Activated T-cell treated with anti-CD3 and anti-CD28 coated beads, Interleukin-2, amount 50 U/mL, for 24 hours (primary cell): ENCODE results near the gene TFB1M.
A peak's percentile ranks its signal among the peaks of the same experiment; 100 is the strongest.

Experiments
- DNase-seq: peaks from one replicate; pipeline ENCODE4 v3.0.0-alpha.2; 2020
- H3K27ac Mint-ChIP-seq: 2 replicates; pipeline ENCODE4 v1.8.0; 2020; ENCODE audit warnings: mild to moderate bottlenecking, mixed read lengths
- H3K27me3 Mint-ChIP-seq: 2 replicates; pipeline ENCODE4 v1.8.0; 2020; ENCODE audit warnings: mixed read lengths
- H3K36me3 Mint-ChIP-seq: 2 replicates; pipeline ENCODE4 v1.8.0; 2020; ENCODE audit warnings: low read depth, mixed read lengths
- H3K4me1 Mint-ChIP-seq: 2 replicates; pipeline ENCODE4 v1.8.0; 2020; ENCODE audit warnings: low read depth, mixed read lengths
- H3K4me3 Mint-ChIP-seq: 2 replicates; pipeline ENCODE4 v1.8.0; 2020; ENCODE audit warnings: mild to moderate bottlenecking, moderate library complexity, mixed read lengths
- H3K9me3 Mint-ChIP-seq: 2 replicates; pipeline ENCODE4 v1.8.0; 2020; ENCODE audit warnings: mixed read lengths

The TFB1M gene

GRCh38 chr6:155301867-155302266 is 12.4 kb downstream of the TFB1M start:
- no peak overlapping the region for H3K27ac Mint-ChIP-seq
- peaks cover 21% of the 10 kb centered on the region for H3K4me1 Mint-ChIP-seq
- no peak for DNase-seq
- H3K4me3 Mint-ChIP-seq: no peak overlapping the region
- no peaks in the 10 kb centered on the region for H3K9me3 Mint-ChIP-seq
- H3K27me3 Mint-ChIP-seq: no peaks in the 10 kb centered on the region
- peaks cover 79% of the 10 kb centered on the region for H3K36me3 Mint-ChIP-seq

GRCh38 chr6:155297669-155298068 is 16.6 kb downstream of the TFB1M start:
- Mint-ChIP-seq H3K4me1 (peaks cover 13% of the 10 kb centered on the region), H3K27ac (peak overlapping the region; percentile 0), H3K9me3 (no peaks in the 10 kb centered on the region), H3K27me3 (no peaks in the 10 kb centered on the region), H3K4me3 (no peak overlapping the region), H3K36me3 (peaks cover 85% of the 10 kb centered on the region)
- DNase-seq: no peak

GRCh38 chr6:155292711-155293110 is 21.6 kb downstream of the TFB1M start:
- peaks cover 12% of the 10 kb centered on the region for H3K4me1 Mint-ChIP-seq
- no peaks in the 10 kb centered on the region for H3K9me3 Mint-ChIP-seq
- peaks cover 90% of the 10 kb centered on the region for H3K36me3 Mint-ChIP-seq
- no peak overlapping the region for H3K27ac Mint-ChIP-seq
- H3K4me3 Mint-ChIP-seq: no peak overlapping the region
- no peaks in the 10 kb centered on the region for H3K27me3 Mint-ChIP-seq
- no peak for DNase-seq

- H3K27me3 Mint-ChIP-seq: no peaks in the 10 kb centered on the region
- peaks cover 84% of the 10 kb centered on the region for H3K36me3 Mint-ChIP-seq
- DNase-seq: no peak
- H3K9me3 Mint-ChIP-seq: no peaks in the 10 kb centered on the region
- peaks cover 7% of the 10 kb centered on the region for H3K4me1 Mint-ChIP-seq
- H3K27ac Mint-ChIP-seq: no peak overlapping the region
- H3K4me3 Mint-ChIP-seq: no peak overlapping the region
Measured at GRCh38 chr6:155291291-155291690, 23.0 kb downstream of the TFB1M start.

- peaks cover 7% of the 10 kb centered on the region for H3K4me1 Mint-ChIP-seq
- H3K36me3 Mint-ChIP-seq: peaks cover 81% of the 10 kb centered on the region
Measured at GRCh38 chr6:155290491-155290890, 23.8 kb downstream of the TFB1M start.

GRCh38 chr6:155287762-155288161 is 26.5 kb downstream of the TFB1M start:
- peaks cover 15% of the 10 kb centered on the region for H3K4me1 Mint-ChIP-seq
- peaks cover 82% of the 10 kb centered on the region for H3K36me3 Mint-ChIP-seq
- H3K4me3 Mint-ChIP-seq: no peak overlapping the region
- no peaks in the 10 kb centered on the region for H3K27me3 Mint-ChIP-seq
- no peak for DNase-seq
- no peaks in the 10 kb centered on the region for H3K9me3 Mint-ChIP-seq
- no peak overlapping the region for H3K27ac Mint-ChIP-seq

More at GRCh38 chr6:155290491-155290890, 23.8 kb downstream of the TFB1M start:
- H3K27ac Mint-ChIP-seq: no peak overlapping the region
- no peaks in the 10 kb centered on the region for H3K27me3 Mint-ChIP-seq
- DNase-seq: no peak
- no peaks in the 10 kb centered on the region for H3K9me3 Mint-ChIP-seq
- H3K4me3 Mint-ChIP-seq: no peak overlapping the region

GRCh38 chr6:155284775-155285174 is 29.5 kb downstream of the TFB1M start:
- Mint-ChIP-seq H3K9me3 (no peaks in the 10 kb centered on the region), H3K27ac (no peak overlapping the region), H3K27me3 (no peaks in the 10 kb centered on the region), H3K36me3 (peaks cover 83% of the 10 kb centered on the region), H3K4me3 (no peak overlapping the region), H3K4me1 (peaks cover 11% of the 10 kb centered on the region)
- no peak for DNase-seq

GRCh38 chr6:155278319-155279049 is 35.8 kb downstream of the TFB1M start:
- Mint-ChIP-seq H3K9me3 (no peaks in the 10 kb centered on the region), H3K4me1 (peaks cover 17% of the 10 kb centered on the region), H3K4me3 (no peak overlapping the region), H3K27ac (peak overlapping the region; percentile 3), H3K27me3 (no peaks in the 10 kb centered on the region), H3K36me3 (peaks cover 80% of the 10 kb centered on the region)
- DNase-seq: no peak

GRCh38 chr6:155276638-155277037 is 37.6 kb downstream of the TFB1M start:
- DNase-seq: no peak
- peaks cover 77% of the 10 kb centered on the region for H3K36me3 Mint-ChIP-seq
- H3K4me1 Mint-ChIP-seq: peaks cover 21% of the 10 kb centered on the region
- H3K27ac Mint-ChIP-seq: peak overlapping the region; percentile 55
- no peaks in the 10 kb centered on the region for H3K9me3 Mint-ChIP-seq
- H3K27me3 Mint-ChIP-seq: no peaks in the 10 kb centered on the region
- H3K4me3 Mint-ChIP-seq: no peak overlapping the region

GRCh38 chr6:155275808-155276480 is 38.3 kb downstream of the TFB1M start:
- Mint-ChIP-seq H3K9me3 (no peaks in the 10 kb centered on the region), H3K27me3 (no peaks in the 10 kb centered on the region), H3K36me3 (peaks cover 72% of the 10 kb centered on the region), H3K27ac (no peak overlapping the region), H3K4me1 (peaks cover 21% of the 10 kb centered on the region), H3K4me3 (no peak overlapping the region)
- DNase-seq: no peak

- no peak overlapping the region for H3K4me3 Mint-ChIP-seq
- peaks cover 26% of the 10 kb centered on the region for H3K4me1 Mint-ChIP-seq
- H3K27me3 Mint-ChIP-seq: no peaks in the 10 kb centered on the region
- DNase-seq: no peak
- peaks cover 73% of the 10 kb centered on the region for H3K36me3 Mint-ChIP-seq
- no peak overlapping the region for H3K27ac Mint-ChIP-seq
- no peaks in the 10 kb centered on the region for H3K9me3 Mint-ChIP-seq
Measured at GRCh38 chr6:155274533-155274932, 39.8 kb downstream of the TFB1M start.

- no peak for DNase-seq
- no peak overlapping the region for H3K4me3 Mint-ChIP-seq
- H3K27ac Mint-ChIP-seq: no peak overlapping the region
- H3K9me3 Mint-ChIP-seq: no peaks in the 10 kb centered on the region
- peaks cover 73% of the 10 kb centered on the region for H3K36me3 Mint-ChIP-seq
- no peaks in the 10 kb centered on the region for H3K27me3 Mint-ChIP-seq
- H3K4me1 Mint-ChIP-seq: peaks cover 26% of the 10 kb centered on the region
Measured at GRCh38 chr6:155274106-155274505, 40.2 kb downstream of the TFB1M start.

GRCh38 chr6:155273431-155273830 is 40.9 kb downstream of the TFB1M start:
- no peaks in the 10 kb centered on the region for H3K9me3 Mint-ChIP-seq
- DNase-seq: no peak
- no peaks in the 10 kb centered on the region for H3K27me3 Mint-ChIP-seq
- peak overlapping the region; percentile 50 for H3K27ac Mint-ChIP-seq
- peaks cover 68% of the 10 kb centered on the region for H3K36me3 Mint-ChIP-seq
- no peak overlapping the region for H3K4me3 Mint-ChIP-seq
- H3K4me1 Mint-ChIP-seq: peaks cover 22% of the 10 kb centered on the region

GRCh38 chr6:155272353-155273232 is 41.7 kb downstream of the TFB1M start:
- Mint-ChIP-seq H3K27ac (peak overlapping the region; percentile 53), H3K9me3 (no peaks in the 10 kb centered on the region), H3K27me3 (no peaks in the 10 kb centered on the region), H3K4me3 (no peak overlapping the region), H3K36me3 (peaks cover 69% of the 10 kb centered on the region), H3K4me1 (peaks cover 23% of the 10 kb centered on the region)
- no peak for DNase-seq
